GM12874 (cell line): ENCODE results near the gene PPFIA4.

Source experiments
- CTCF ChIP-seq: IDR thresholded peaks from 2 replicates; pipeline ENCODE4 v1.5.1; 2011; ENCODE audit warnings: low read depth, mild to moderate bottlenecking, control low read depth, low read length, moderate library complexity; ENCODE audit not compliant: insufficient read depth

The PPFIA4 gene

GRCh38 chr1:203006948-203007871 is 19.1 kb upstream of the PPFIA4 start, which contains the start of gene TMEM183A:
TMEM183A (plus strand) TSS chr1:203007374; CDS start chr1:203007466, 92 bp downstream.
- TF ChIP-seq CTCF: no peak

DNA sequence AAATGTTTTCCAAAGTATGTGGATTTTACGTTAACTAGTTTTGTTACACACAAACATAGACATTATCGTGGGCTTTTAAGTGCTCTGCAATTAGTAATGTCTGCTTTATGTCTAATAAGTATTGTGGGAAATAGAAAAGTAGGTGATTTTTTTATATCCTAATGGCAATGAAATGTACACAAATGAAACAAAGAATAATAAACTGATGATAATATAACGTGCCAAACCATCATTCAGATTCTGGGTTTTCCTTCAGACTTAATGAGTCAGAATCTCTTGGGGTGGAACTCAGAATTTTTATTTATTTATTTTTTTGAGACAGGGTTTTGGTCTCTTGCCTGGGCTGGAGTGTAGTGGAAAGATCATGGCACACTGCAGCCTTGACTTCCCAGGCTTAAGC is 17.1 kb upstream of the PPFIA4 start:
- TF ChIP-seq CTCF: no peak

DNA sequence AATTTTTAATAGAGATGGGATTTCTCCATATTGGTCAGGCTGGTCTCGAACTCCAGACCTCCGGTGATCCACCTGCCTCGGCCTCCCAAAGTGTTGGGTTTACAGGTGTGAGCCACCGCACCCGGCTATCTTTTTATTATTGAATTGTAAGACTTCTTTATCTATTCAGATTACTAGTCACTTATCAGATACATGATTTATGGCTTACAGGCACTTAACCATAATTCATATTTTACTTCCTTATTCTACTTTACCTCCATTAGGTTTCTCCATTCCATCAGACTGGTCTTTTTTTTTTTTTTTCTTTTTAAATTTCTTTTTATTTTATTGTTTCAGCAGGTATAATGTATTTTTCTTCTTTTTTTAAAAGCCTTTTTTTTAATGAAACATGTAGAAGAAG is 14.7 kb upstream of the PPFIA4 start:
- TF ChIP-seq CTCF: no peak

DNA sequence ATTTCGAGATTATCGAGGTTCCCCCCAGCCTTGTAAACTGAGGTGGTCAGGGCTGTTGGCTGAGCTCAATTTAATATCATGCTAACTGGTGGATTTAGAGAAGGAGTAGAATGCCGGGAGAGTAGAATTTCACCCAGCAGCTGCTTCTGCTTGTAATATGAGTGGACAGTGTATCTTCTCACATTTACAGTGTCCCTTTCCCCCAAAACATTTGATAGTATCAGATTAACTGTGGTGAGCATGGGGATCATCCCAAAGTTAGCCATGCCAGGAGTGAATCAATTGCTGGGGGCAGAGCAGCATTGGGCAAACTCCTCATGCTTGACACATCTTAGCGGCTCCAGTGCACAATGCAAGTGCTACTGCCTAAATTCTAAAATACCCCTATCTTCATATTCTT is 9.2 kb upstream of the PPFIA4 start:
- no peak for TF ChIP-seq CTCF

DNA sequence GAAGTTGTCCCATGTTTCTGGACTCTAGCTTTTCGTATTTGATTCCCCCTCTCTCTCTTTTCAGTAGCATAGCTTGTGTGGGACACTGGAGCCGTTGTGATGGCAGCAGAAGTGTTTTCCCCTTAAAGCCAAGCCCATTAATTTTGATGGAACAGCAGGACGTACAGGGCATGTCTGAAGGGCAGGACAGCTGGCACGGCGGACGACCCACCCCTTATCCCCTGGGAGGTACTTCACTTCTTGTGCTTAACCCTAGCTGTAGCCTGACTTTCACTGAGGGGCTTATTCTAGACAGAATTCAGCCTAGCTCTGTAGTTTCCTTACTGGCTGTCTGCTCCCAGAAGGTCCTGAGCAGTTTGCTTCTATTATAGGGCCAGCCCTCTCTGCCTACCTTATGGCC is 8.6 kb upstream of the PPFIA4 start:
- TF ChIP-seq CTCF: no peak

DNA sequence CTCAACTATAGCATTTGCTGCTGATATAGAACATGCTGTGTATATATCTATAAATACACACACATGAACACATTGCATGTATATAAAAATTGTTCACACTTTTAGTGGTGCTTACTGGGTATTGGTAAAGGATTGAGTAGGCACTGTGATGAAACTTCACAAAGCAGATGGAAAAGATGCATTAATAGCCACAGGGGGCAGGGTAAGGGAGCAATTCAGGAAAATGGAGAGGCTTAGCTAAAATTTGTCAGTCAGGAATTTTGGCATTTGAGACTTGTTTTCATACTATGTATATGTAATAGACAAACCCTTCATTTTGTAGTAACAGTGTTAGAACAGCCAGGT is 633 bp upstream of the PPFIA4 start:
- no peak for TF ChIP-seq CTCF

- no peak for TF ChIP-seq CTCF
Measured at GRCh38 chr1:203026666-203027663, 674 bp downstream of the PPFIA4 start.
